GM12878 (cell line): Measurements from ENCODE around the gene SAMD1. TPM values are rescaled to one million over a fixed set of nuclear protein-coding genes. Genes with fewer than 3 reads are reported as not detected.

ENCODE experiments used
- BACH1 ChIP-seq: fragments of 450-650 bp; IDR thresholded peaks from 2 replicates; pipeline ENCODE4 v1.6.1; 2017; ENCODE audit warnings: mild to moderate bottlenecking, borderline replicate concordance
- CBFB ChIP-seq: IDR thresholded peaks from 2 replicates; pipeline ENCODE4 v1.6.1; 2016; ENCODE audit warnings: antibody characterized with exemption, low read depth
- CBX3 ChIP-seq: fragments of 200-600 bp; sonication (generic); IDR thresholded peaks from 2 replicates; pipeline ENCODE4 v1.6.1; 2016; ENCODE audit warnings: low read depth, borderline replicate concordance
- CHD4 ChIP-seq: fragments of 200-600 bp; sonication (generic); IDR thresholded peaks from 2 replicates; pipeline ENCODE4 v1.6.1; 2016; ENCODE audit warnings: mild to moderate bottlenecking
- EED ChIP-seq: sonication (generic); IDR thresholded peaks from 2 replicates; pipeline ENCODE4 v1.6.1; 2016; ENCODE audit warnings: antibody characterized with exemption, low read depth
- EGR1 ChIP-seq, 2 experiments: IDR thresholded peaks; 1 replicate in 1 of 2; 2 replicates in 1 of 2; pipeline ENCODE4 v1.6.1; 2011 to 2012; ENCODE audit warnings: low read depth in 2 of 2, low read length in 2 of 2, borderline replicate concordance in 1 of 2, mild to moderate bottlenecking in 1 of 2, moderate library complexity in 1 of 2
- GABPA ChIP-seq: IDR thresholded peaks from 2 replicates; pipeline ENCODE4 v1.6.1; 2014; ENCODE audit warnings: antibody characterized with exemption, low read depth, mild to moderate bottlenecking, inconsistent platforms
- HCFC1 ChIP-seq: fragments of 150-350 bp; IDR thresholded peaks from 2 replicates; pipeline ENCODE4 v1.6.1; 2014; ENCODE audit warnings: low read length
- JUNB ChIP-seq: IDR thresholded peaks from 2 replicates; pipeline ENCODE4 v1.6.1; 2016; ENCODE audit warnings: antibody characterized with exemption, mild to moderate bottlenecking
- KLF5 ChIP-seq: fragments of 450-650 bp; IDR thresholded peaks from 2 replicates; pipeline ENCODE4 v1.6.1; 2014; ENCODE audit warnings: mild to moderate bottlenecking; ENCODE audit not compliant: partially characterized antibody
- LARP7 ChIP-seq: fragments of 450-650 bp; IDR thresholded peaks from 2 replicates; pipeline ENCODE4 v1.6.1; 2017; ENCODE audit warnings: mild to moderate bottlenecking
- MTA2 ChIP-seq: fragments of 450-650 bp; IDR thresholded peaks from 2 replicates; pipeline ENCODE4 v1.6.1; 2016; ENCODE audit warnings: low read depth, mild to moderate bottlenecking, moderate library complexity
- MYC ChIP-seq: IDR thresholded peaks from 2 replicates; pipeline ENCODE4 v1.6.1; 2011; ENCODE audit warnings: mild to moderate bottlenecking, low read length, moderate library complexity, inconsistent platforms; ENCODE audit not compliant: insufficient read depth, insufficient replicate concordance, insufficient read length, severe bottlenecking
- NR2C1 ChIP-seq: fragments of 450-650 bp; IDR thresholded peaks from 2 replicates; pipeline ENCODE4 v1.6.1; 2017; ENCODE audit warnings: antibody characterized with exemption, mild to moderate bottlenecking, moderate library complexity
- NR2C2 ChIP-seq: IDR thresholded peaks from 2 replicates; pipeline ENCODE4 v1.6.1; 2011; ENCODE audit warnings: borderline replicate concordance, low read depth; ENCODE audit not compliant: control insufficient read depth, insufficient read length
- PML ChIP-seq: IDR thresholded peaks from 2 replicates; pipeline ENCODE4 v1.6.1; 2012; ENCODE audit warnings: low read length, inconsistent platforms
- POU2F2 ChIP-seq: IDR thresholded peaks from 3 replicates; pipeline ENCODE4 v1.6.1; 2011; ENCODE audit warnings: low read depth, mild to moderate bottlenecking, low read length, borderline replicate concordance
- RAD21 ChIP-seq: IDR thresholded peaks from 2 replicates; pipeline ENCODE4 v1.6.1; 2011; ENCODE audit warnings: mild to moderate bottlenecking, low read depth, low read length, moderate library complexity; ENCODE audit not compliant: insufficient read depth
- RFX5 ChIP-seq: IDR thresholded peaks from 2 replicates; pipeline ENCODE4 v1.6.1; 2011; ENCODE audit warnings: low read depth, low read length, improper control_type of control experiment
- SRF ChIP-seq, 2 experiments: IDR thresholded peaks; 2 replicates each; pipeline ENCODE4 v1.6.1; 2011; ENCODE audit warnings: low read depth in 2 of 2, low read length in 2 of 2, mild to moderate bottlenecking in 1 of 2, moderate library complexity in 1 of 2
- TARDBP ChIP-seq: IDR thresholded peaks from 2 replicates; pipeline ENCODE4 v1.6.1; 2016; ENCODE audit warnings: borderline replicate concordance
- TCF3 ChIP-seq: IDR thresholded peaks from 2 replicates; pipeline ENCODE4 v1.6.1; 2012; ENCODE audit warnings: low read depth, mild to moderate bottlenecking, low read length, borderline replicate concordance; ENCODE audit not compliant: insufficient read depth
- TCF7 ChIP-seq: IDR thresholded peaks from 2 replicates; pipeline ENCODE4 v1.6.1; 2014; ENCODE audit warnings: antibody characterized with exemption, borderline replicate concordance
- ZNF217 ChIP-seq: fragments of 450-650 bp; IDR thresholded peaks from 2 replicates; pipeline ENCODE4 v1.6.1; 2017; ENCODE audit warnings: antibody characterized with exemption, mild to moderate bottlenecking
- ZNF24 ChIP-seq: fragments of 450-650 bp; IDR thresholded peaks from 2 replicates; pipeline ENCODE4 v1.6.1; 2017; ENCODE audit warnings: antibody characterized with exemption, mild to moderate bottlenecking
- ZNF274 ChIP-seq: IDR thresholded peaks from one replicate; pipeline ENCODE4 v1.8.0; 2011; ENCODE audit not compliant: insufficient read length, insufficient read depth
- ZNF622 ChIP-seq: fragments of 450-650 bp; IDR thresholded peaks from 2 replicates; pipeline ENCODE4 v1.6.1; 2017; ENCODE audit warnings: mild to moderate bottlenecking, inconsistent platforms
- polyA plus RNA-seq, 11 experiments: library from polyadenylated mRNA; depleted of rRNA in 4 of 11; unstranded in 6 of 11; stranded (reverse) in 5 of 11; fragments of >200 nt; fragmentation: Nextera tagmentation in 4 of 11; fragmentation: Illumina TruSeq in 1 of 11; extraction: Ambion mirVana in 4 of 11; extraction: Trizol in 1 of 11; gene quantifications; 1 replicate in 1 of 11; 2 replicates in 10 of 11; pipeline versions ENCODE4 v1.2.1 to v1.2.3, GENCODE V29; 2011 to 2016; ENCODE audit warnings: inconsistent platforms in 2 of 11, missing spikeins in 2 of 11, low read depth in 1 of 11
- total RNA-seq, 4 experiments: library from RNA; depleted of rRNA in 3 of 4; stranded (reverse); fragments of >200 nt in 3 of 4; fragmentation: Illumina TruSeq in 1 of 4; extraction: Trizol in 1 of 4; gene quantifications; 2 replicates each; pipeline versions ENCODE4 v1.2.1 to v1.2.3, GENCODE V29; 2013 to 2021
- TF ChIP-seq, protein P1 (sequence below): IDR thresholded peaks from 2 replicates; pipeline ENCODE4 v1.6.1; 2012; ENCODE audit warnings: low read depth, low read length, improper control_type of control experiment
- TF ChIP-seq, protein P2 (sequence below): IDR thresholded peaks from 2 replicates; pipeline ENCODE4 v1.6.1; 2012; ENCODE audit warnings: low read depth, low read length, improper control_type of control experiment
- TF ChIP-seq, protein P3 (sequence below): IDR thresholded peaks from 2 replicates; pipeline ENCODE4 v1.6.1; 2011; ENCODE audit warnings: mild to moderate bottlenecking, low read depth, low read length, moderate library complexity; ENCODE audit not compliant: insufficient replicate concordance

SAMD1 gene
- total and polyA plus RNA-seq, 10 of the 15 experiments (the other 5 are each of a cell fraction or from before 2014, with no cell fraction given) = 3.0 to 71.7 (median 19.3) TPM

DNA sequence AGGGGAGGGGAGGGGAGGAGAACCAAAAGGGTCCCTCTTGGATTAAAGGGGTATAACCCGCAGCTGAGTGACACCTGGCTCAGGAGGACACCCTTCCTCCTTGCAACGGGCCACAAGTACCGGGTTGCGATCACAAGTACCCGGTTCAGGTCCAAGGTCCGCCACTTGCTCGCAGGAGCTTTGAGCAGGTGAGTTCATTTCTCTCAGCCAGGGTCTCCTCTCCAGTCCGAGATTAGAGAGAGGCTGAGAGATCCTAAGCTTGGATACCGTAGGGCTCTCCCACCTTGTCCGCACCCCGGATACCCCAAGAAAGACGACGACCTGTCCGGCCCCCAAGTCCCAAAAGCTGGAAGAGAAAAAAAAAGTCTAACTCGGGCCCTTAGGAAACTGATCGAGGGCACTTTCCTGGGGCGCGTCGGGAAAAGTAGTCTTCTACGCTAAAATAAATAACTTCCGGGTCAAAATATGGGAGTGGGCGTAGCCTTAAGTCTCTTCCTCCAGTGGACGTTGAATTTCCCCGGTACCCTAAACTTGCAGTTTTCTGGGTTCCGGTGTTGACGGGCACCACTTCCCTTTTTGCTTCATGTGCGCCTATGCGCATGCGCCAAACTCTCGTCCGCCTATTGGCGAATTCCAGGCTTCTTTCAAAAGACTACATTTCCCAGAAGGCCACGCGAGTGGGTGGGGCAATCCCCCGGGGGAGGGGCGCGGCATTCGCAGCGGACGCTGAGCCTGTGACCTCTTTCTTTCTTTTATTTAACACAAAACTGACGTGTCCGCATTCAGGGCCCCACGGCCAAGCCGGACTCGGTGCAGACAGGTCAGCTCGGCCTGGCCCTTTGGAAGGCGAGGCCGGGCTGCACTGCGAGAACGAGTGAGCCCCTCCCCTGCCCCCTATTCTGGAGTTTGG, 9.4 kb downstream of the SAMD1 start (continued):
- TF ChIP-seq, protein P1, sequence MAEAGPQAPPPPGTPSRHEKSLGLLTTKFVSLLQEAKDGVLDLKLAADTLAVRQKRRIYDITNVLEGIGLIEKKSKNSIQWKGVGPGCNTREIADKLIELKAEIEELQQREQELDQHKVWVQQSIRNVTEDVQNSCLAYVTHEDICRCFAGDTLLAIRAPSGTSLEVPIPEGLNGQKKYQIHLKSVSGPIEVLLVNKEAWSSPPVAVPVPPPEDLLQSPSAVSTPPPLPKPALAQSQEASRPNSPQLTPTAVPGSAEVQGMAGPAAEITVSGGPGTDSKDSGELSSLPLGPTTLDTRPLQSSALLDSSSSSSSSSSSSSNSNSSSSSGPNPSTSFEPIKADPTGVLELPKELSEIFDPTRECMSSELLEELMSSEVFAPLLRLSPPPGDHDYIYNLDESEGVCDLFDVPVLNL = no peak
- TF ChIP-seq KLF5 = peak; percentile 54
- peak in 1 of 2 experiments; percentile 5; a peak in 1 of 4 replicates for TF ChIP-seq SRF (IDR thresholded peaks at IDR 0.05; ENCODE audit: low read depth in 2 of 2, low read length in 2 of 2)
- peak; percentile 92 for TF ChIP-seq MTA2
- no peak for TF ChIP-seq RFX5
- TF ChIP-seq EGR1 (IDR thresholded peaks at IDR 0.05; ENCODE audit: borderline replicate concordance in 1 of 2, low read depth in 2 of 2, low read length in 2 of 2) = peak in 1 of 2 experiments; percentile 53; a peak in 1 of 3 replicates
- TF ChIP-seq JUNB = no peak
- peak; percentile 100 for TF ChIP-seq NR2C1
- 0 out of 2 replicates have a peak, but pooled peaks have one; percentile 29 for TF ChIP-seq TARDBP
- TF ChIP-seq NR2C2 = no peak
- TF ChIP-seq EED = no peak
- peak; percentile 54; the same call in 1 of the 2 replicates for TF ChIP-seq BACH1
- no peak; the same call in 1 of the 2 replicates for TF ChIP-seq CBFB
- peak; percentile 99 for TF ChIP-seq GABPA
- no peak for TF ChIP-seq ZNF217
- peak; percentile 88; the same call in 1 of the 2 replicates for TF ChIP-seq PML
- TF ChIP-seq, protein P2, sequence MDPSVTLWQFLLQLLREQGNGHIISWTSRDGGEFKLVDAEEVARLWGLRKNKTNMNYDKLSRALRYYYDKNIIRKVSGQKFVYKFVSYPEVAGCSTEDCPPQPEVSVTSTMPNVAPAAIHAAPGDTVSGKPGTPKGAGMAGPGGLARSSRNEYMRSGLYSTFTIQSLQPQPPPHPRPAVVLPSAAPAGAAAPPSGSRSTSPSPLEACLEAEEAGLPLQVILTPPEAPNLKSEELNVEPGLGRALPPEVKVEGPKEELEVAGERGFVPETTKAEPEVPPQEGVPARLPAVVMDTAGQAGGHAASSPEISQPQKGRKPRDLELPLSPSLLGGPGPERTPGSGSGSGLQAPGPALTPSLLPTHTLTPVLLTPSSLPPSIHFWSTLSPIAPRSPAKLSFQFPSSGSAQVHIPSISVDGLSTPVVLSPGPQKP = 0 out of 2 replicates have a peak, but pooled peaks have one; percentile 45
- TF ChIP-seq HCFC1 = peak; percentile 93
- no peak for TF ChIP-seq MYC
- no peak for TF ChIP-seq RAD21
- TF ChIP-seq, protein P3, sequence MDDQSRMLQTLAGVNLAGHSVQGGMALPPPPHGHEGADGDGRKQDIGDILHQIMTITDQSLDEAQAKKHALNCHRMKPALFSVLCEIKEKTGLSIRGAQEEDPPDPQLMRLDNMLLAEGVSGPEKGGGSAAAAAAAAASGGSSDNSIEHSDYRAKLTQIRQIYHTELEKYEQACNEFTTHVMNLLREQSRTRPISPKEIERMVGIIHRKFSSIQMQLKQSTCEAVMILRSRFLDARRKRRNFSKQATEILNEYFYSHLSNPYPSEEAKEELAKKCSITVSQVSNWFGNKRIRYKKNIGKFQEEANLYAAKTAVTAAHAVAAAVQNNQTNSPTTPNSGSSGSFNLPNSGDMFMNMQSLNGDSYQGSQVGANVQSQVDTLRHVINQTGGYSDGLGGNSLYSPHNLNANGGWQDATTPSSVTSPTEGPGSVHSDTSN = no peak
- TF ChIP-seq ZNF24 = no peak
- TF ChIP-seq POU2F2 = no peak
- 0 out of 2 replicates have a peak, but pooled peaks have one; percentile 21 for TF ChIP-seq TCF7
- TF ChIP-seq ZNF622 = no peak
- no peak for TF ChIP-seq CBX3
- TF ChIP-seq CHD4 = no peak
- TF ChIP-seq LARP7 = no peak
- TF ChIP-seq ZNF274 = no peak
- TF ChIP-seq TCF3 = no peak
